Endothelial cell of umbilical vein (primary cell): ENCODE data around the gene SYNE3. TPM values are rescaled to one million over a fixed set of nuclear protein-coding genes. Genes with fewer than 3 reads are reported as not detected.
A peak's percentile ranks its signal among the peaks of the same experiment; 100 is the strongest.

Experiments used
- BruUV-seq: library from RNA; stranded (reverse); fragments of 400-500 nt; replicated peaks from 2 replicates; lab custom pipeline; 2021; lab: Mats Ljungman, UMichigan
- CTCF ChIA-PET: fragments of 300-600, 350-600 bp; sonication (Branson Sonifier 250); formaldehyde crosslinking; loops from one replicate; lab custom pipeline; 2021; ENCODE audit warnings: antibody characterized with exemption, inconsistent platforms; lab: Charles Lee
- POLR2A ChIA-PET: fragments of 300-600, 350-600 bp; sonication (Branson Sonifier 250); formaldehyde crosslinking; loops from one replicate; lab custom pipeline; 2021; ENCODE audit warnings: antibody characterized with exemption, inconsistent platforms; lab: Charles Lee
- DNase-seq: peaks from one replicate; pipeline ENCODE4 v3.0.0-alpha.2; 2011; ENCODE audit warnings: low read depth, low spot score
- FAIRE-seq: peaks from 2 replicates; lab custom pipeline; 2011; peaks lifted over from hg19 to GRCh38; lab: Jason Lieb, UNC
- H2AFZ ChIP-seq: 2 replicates; pipeline ENCODE4 v1.6.0; 2012; ENCODE audit warnings: low read depth, low read length, control low read depth, inconsistent platforms
- H3K27ac ChIP-seq: 2 replicates; pipeline ENCODE4 v1.5.1; 2011; ENCODE audit warnings: low read depth, mild to moderate bottlenecking, control low read depth, low read length, moderate library complexity; ENCODE audit not compliant: insufficient read depth
- H3K27me3 ChIP-seq, 2 experiments: 2 replicates each; pipeline versions ENCODE4 v1.6.0 to v1.6.1; 2011; ENCODE audit warnings: low read length in 2 of 2, mixed read lengths in 1 of 2; ENCODE audit not compliant: control insufficient read depth in 2 of 2, insufficient read depth in 2 of 2
- H3K36me3 ChIP-seq, 2 experiments: 2 replicates in 1 of 2; 3 replicates in 1 of 2; pipeline ENCODE4 v1.5.1; 2011; ENCODE audit warnings: low read length in 2 of 2, mild to moderate bottlenecking in 1 of 2, moderate library complexity in 1 of 2; ENCODE audit not compliant: control insufficient read depth in 2 of 2, insufficient read depth in 2 of 2; ENCODE audit errors: extremely low read depth in 1 of 2
- H3K4me1 ChIP-seq: 3 replicates; pipeline ENCODE4 v1.5.1; 2011; ENCODE audit warnings: mild to moderate bottlenecking, low read length; ENCODE audit not compliant: control insufficient read depth, insufficient read depth; ENCODE audit errors: extremely low read depth
- H3K4me2 ChIP-seq: 2 replicates; pipeline ENCODE4 v1.6.1; 2011; ENCODE audit warnings: low read length, control low read depth, mixed read lengths; ENCODE audit not compliant: insufficient read depth
- H3K4me3 ChIP-seq, 3 experiments: fragments of 200-600 bp in 1 of 3; sonication (generic), shearing (Covaris generic) in 1 of 3; replicated peaks in 1 of 3; 2 replicates each; pipeline ENCODE4 v1.5.1; 2011 to 2016; ENCODE audit warnings: control low read depth in 3 of 3, low read length in 3 of 3, mild to moderate bottlenecking in 2 of 3, inconsistent platforms in 1 of 3, low read depth in 1 of 3, moderate library complexity in 1 of 3; ENCODE audit not compliant: insufficient read depth in 1 of 3
- H3K79me2 ChIP-seq: 2 replicates; pipeline ENCODE4 v1.6.0; 2012; ENCODE audit warnings: low read length, inconsistent platforms; ENCODE audit not compliant: control insufficient read depth, insufficient read depth
- H3K9ac ChIP-seq: replicated peaks from 2 replicates; pipeline ENCODE3; 2011; ENCODE audit warnings: low read length, control low read depth; ENCODE audit not compliant: insufficient read depth; ENCODE audit errors: extremely low read depth
- H3K9me1 ChIP-seq: replicated peaks from 3 replicates; pipeline ENCODE4 v1.6.0; 2011; ENCODE audit warnings: mild to moderate bottlenecking, low read length; ENCODE audit not compliant: control insufficient read depth, insufficient read depth; ENCODE audit errors: extremely low read depth
- H3K9me3 ChIP-seq: replicated peaks from 2 replicates; pipeline ENCODE4 v1.5.1; 2012; ENCODE audit warnings: low read length, inconsistent platforms; ENCODE audit not compliant: control insufficient read depth, insufficient read depth
- H4K20me1 ChIP-seq: replicated peaks from 2 replicates; pipeline ENCODE3; 2011; ENCODE audit warnings: mild to moderate bottlenecking, low read length; ENCODE audit not compliant: control insufficient read depth, insufficient read depth; ENCODE audit errors: extremely low read depth
- EZH2 ChIP-seq: IDR thresholded peaks from 2 replicates; pipeline ENCODE4 v1.6.1; 2012; ENCODE audit warnings: borderline replicate concordance, low read depth, mild to moderate bottlenecking, moderate library complexity, low read length, inconsistent platforms; ENCODE audit not compliant: severe bottlenecking
- FOS ChIP-seq: IDR thresholded peaks from 2 replicates; pipeline ENCODE4 v1.6.1; 2011; ENCODE audit warnings: mild to moderate bottlenecking, low read length, moderate library complexity, borderline replicate concordance; ENCODE audit not compliant: insufficient read depth
- GATA2 ChIP-seq: IDR thresholded peaks from 2 replicates; pipeline ENCODE4 v1.7.0; 2011; ENCODE audit warnings: low read depth, mild to moderate bottlenecking, moderate library complexity, mixed read lengths, low read length; ENCODE audit not compliant: insufficient read length, insufficient read depth
- JUN ChIP-seq: IDR thresholded peaks from 2 replicates; pipeline ENCODE4 v1.6.1; 2011; ENCODE audit warnings: borderline replicate concordance, low read depth; ENCODE audit not compliant: insufficient read length, insufficient read depth
- MYC ChIP-seq: IDR thresholded peaks from one replicate; pipeline ENCODE4 v1.6.1; 2011; ENCODE audit warnings: mild to moderate bottlenecking, low read depth, low read length
- POLR2A ChIP-seq: IDR thresholded peaks from 2 replicates; pipeline ENCODE4 v1.6.1; 2012; ENCODE audit warnings: low read depth, mild to moderate bottlenecking, control low read depth, low read length
- POLR2AphosphoS5 ChIP-seq: IDR thresholded peaks from 2 replicates; pipeline ENCODE4 v1.6.1; 2012; ENCODE audit warnings: low read depth, mild to moderate bottlenecking, control low read depth, low read length, moderate library complexity; ENCODE audit not compliant: insufficient read depth
- dilution Hi-C: fragments of 300-500 bp; cut with MboI; formaldehyde crosslinking; loops from one replicate; pipeline ENCODE4 v1.15.0; 2019; ENCODE audit warnings: low sequenced_read_pairs; ENCODE audit not compliant: extremely low pct_ligation_motif_present
- intact Hi-C: fragments of 100-400 bp; cut with micrococcal nuclease; formaldehyde crosslinking; loops from one replicate; pipeline ENCODE4 v1.10.0; 2022
- polyA plus RNA-seq, 4 experiments: library from polyadenylated mRNA; depleted of rRNA in 3 of 4; stranded (reverse) in 3 of 4; unstranded in 1 of 4; fragments of >200 nt; gene quantifications; 2 replicates each; pipeline versions ENCODE4 v1.2.1 to v1.2.3, GENCODE V29; 2011 to 2012; ENCODE audit warnings: missing spikeins in 1 of 4
- total RNA-seq: library from RNA; stranded (reverse); gene quantifications from 2 replicates; pipeline ENCODE4 v1.2.3, GENCODE V29; 2021
- TF ChIP-seq, protein P1 (sequence below), 2 donors: IDR thresholded peaks; 1 replicate in 1 of 2; 2 replicates in 1 of 2; pipeline ENCODE4 v1.5.1; 2011; ENCODE audit warnings: low read length in 2 of 2, mild to moderate bottlenecking in 2 of 2, moderate library complexity in 2 of 2, control low read depth in 1 of 2, inconsistent platforms in 1 of 2, low read depth in 1 of 2; ENCODE audit not compliant: insufficient read depth in 1 of 2; ENCODE audit errors: extremely low read depth in 1 of 2
- TF ChIP-seq, protein P2 (sequence below): IDR thresholded peaks from 2 replicates; pipeline ENCODE4 v1.6.1; 2011; ENCODE audit not compliant: insufficient read depth, insufficient read length

The SYNE3 gene
- total and polyA plus RNA-seq, 2 donors (not counting 3 experiments of a cell fraction or from before 2014, with no cell fraction given), result 3.0 to 18.8 TPM

DNA sequence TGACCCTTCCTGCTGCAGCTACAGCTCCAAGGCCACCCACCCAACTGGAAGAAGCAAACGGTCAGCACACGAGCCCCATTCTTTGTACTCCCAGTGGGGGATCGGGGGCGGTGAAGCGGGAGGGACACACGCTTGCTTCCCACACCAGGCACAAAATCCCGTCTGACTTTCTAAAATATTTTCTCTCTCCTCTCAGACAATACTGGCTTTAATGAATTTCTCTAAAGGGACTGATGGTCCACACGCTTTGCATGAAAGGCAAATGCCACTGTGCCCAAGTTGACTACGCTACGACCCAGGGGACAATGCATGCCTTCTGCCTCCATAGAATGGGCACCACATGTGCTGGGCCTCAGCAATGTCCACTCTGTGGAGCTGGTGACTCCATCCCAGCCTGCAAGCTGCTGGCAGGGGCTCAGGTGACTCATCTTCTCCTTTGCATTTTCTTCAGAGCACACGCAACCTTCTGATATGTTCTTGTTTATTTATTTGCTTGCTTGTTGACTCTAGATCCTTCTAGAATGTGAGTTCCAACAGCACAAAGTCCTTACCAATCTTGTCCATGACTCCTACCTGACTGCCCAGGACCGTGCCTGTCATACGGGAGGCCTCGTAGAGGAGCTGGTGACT is 15.6 kb downstream of the SYNE3 start:
- no TSS peak for BruUV-seq
- Histone ChIP-seq H3K4me2 (no peak overlapping the region), H2AFZ (no peak overlapping the region), H3K9me3 (no peaks in the 10 kb centered on the region), H4K20me1 (no peaks in the 10 kb centered on the region), H3K4me3 (no peak overlapping the region), H3K79me2 (no peaks in the 10 kb centered on the region), H3K27ac (peak overlapping the region; percentile 28), H3K36me3 (no peaks in the 10 kb centered on the region), H3K9me1 (no peaks in the 10 kb centered on the region), H3K27me3 (no peaks in the 10 kb centered on the region), H3K9ac (no peak overlapping the region), H3K4me1 (peaks cover 34% of the 10 kb centered on the region)
- dilution Hi-C loops, result no loop called here
- intact Hi-C loops, result no loop called here
- POLR2A ChIA-PET, result no interaction called here
- FAIRE-seq (peak; percentile 88), DNase-seq (peak; percentile 73)
- TF ChIP-seq GATA2, result no peak
- TF ChIP-seq FOS, result peak; percentile 82
- TF ChIP-seq JUN, result peak; percentile 68
- CTCF ChIA-PET, result interaction anchor here (0.8 to 2.1 kb wide), 10 partner anchors 11 to 74 kb away, joined by 3 to 18 read pairs (median 7); partner anchors contain the start of gene SYNE3

DNA sequence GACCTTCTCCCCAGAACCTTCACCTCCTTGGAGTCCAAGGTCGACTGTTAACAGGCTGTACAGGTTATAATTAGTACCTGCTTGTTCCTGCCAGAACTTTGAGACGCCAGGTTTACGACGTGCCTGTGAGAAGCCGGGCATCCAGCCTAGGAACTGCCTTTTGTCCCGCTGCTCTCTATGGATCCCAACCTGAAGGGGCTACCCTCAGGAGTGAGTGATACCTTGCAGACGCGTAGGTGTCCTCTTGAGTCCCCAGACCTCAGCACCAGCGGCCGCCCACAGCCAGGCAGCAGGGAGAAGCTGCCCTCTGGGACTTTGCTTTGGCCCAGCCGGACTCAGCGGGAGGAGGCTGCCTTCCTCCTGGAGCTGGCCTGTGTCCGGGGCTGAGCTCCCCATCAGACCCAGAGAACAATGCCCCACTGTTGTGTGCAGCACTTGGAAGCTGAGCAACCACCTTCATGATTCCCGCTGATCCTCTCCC is 16.2 kb downstream of the SYNE3 start:
- Histone ChIP-seq H3K9me3 (no peaks in the 10 kb centered on the region), H4K20me1 (no peaks in the 10 kb centered on the region), H3K36me3 (no peaks in the 10 kb centered on the region), H3K4me3 (no peak overlapping the region), H3K9ac (no peak overlapping the region), H3K4me1 (peaks cover 40% of the 10 kb centered on the region), H3K27me3 (no peaks in the 10 kb centered on the region), H3K27ac (no peak overlapping the region), H3K79me2 (no peaks in the 10 kb centered on the region), H3K9me1 (no peaks in the 10 kb centered on the region), H2AFZ (no peak overlapping the region), H3K4me2 (no peak overlapping the region)
- FAIRE-seq (no peak), DNase-seq (no peak)
- TF ChIP-seq FOS, result no peak
- TF ChIP-seq, protein P1, sequence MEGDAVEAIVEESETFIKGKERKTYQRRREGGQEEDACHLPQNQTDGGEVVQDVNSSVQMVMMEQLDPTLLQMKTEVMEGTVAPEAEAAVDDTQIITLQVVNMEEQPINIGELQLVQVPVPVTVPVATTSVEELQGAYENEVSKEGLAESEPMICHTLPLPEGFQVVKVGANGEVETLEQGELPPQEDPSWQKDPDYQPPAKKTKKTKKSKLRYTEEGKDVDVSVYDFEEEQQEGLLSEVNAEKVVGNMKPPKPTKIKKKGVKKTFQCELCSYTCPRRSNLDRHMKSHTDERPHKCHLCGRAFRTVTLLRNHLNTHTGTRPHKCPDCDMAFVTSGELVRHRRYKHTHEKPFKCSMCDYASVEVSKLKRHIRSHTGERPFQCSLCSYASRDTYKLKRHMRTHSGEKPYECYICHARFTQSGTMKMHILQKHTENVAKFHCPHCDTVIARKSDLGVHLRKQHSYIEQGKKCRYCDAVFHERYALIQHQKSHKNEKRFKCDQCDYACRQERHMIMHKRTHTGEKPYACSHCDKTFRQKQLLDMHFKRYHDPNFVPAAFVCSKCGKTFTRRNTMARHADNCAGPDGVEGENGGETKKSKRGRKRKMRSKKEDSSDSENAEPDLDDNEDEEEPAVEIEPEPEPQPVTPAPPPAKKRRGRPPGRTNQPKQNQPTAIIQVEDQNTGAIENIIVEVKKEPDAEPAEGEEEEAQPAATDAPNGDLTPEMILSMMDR (IDR thresholded peaks at IDR 0.05; ENCODE audit: extremely low read depth in 1 of 2, insufficient read depth in 1 of 2, low read depth in 1 of 2, low read length in 2 of 2), result no peak
- TF ChIP-seq MYC, result no peak
- no peak for TF ChIP-seq GATA2
- no peak for TF ChIP-seq POLR2AphosphoS5
- TF ChIP-seq POLR2A, result no peak
- TF ChIP-seq JUN, result no peak
- TF ChIP-seq EZH2, result no peak
- TF ChIP-seq, protein P2, sequence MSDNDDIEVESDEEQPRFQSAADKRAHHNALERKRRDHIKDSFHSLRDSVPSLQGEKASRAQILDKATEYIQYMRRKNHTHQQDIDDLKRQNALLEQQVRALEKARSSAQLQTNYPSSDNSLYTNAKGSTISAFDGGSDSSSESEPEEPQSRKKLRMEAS, result no peak
- ChIA-PET POLR2A (no interaction called here), CTCF (interaction anchor here (1.0 to 2.1 kb wide), 7 partner anchors 16 to 58 kb away, joined by 3 to 18 read pairs (median 7); partner anchors contain the start of gene SYNE3)
- no TSS peak for BruUV-seq
- intact Hi-C loops (no loop called here), dilution Hi-C loops (no loop called here)
